Prostate gland (tissue), 2 donors: ENCODE results near the gene CDHR5. TPM values are rescaled to one million over a fixed set of nuclear protein-coding genes. Genes with fewer than 3 reads are reported as not detected.

ENCODE experiments used
- DNase-seq: peaks from one replicate; pipeline ENCODE4 v3.0.0-alpha.2; 2019; ENCODE audit warnings: low spot score
- H3K27ac ChIP-seq, 2 donors: fragments of 200-600 bp; sonication (generic); 2 replicates each; pipeline ENCODE4 v1.5.1; 2017 to 2019
- H3K27me3 ChIP-seq: fragments of 200-600 bp; sonication (generic); replicated peaks from 2 replicates; pipeline ENCODE4 v1.5.1; 2019; ENCODE audit not compliant: insufficient read depth
- H3K36me3 ChIP-seq, 2 donors: fragments of 200-600 bp; sonication (generic); 1 replicate in 1 of 2; 2 replicates in 1 of 2; pipeline versions ENCODE4 v1.5.1 to v1.8.1; 2017 to 2019
- H3K4me1 ChIP-seq: fragments of 200-600 bp; sonication (generic); replicated peaks from 2 replicates; pipeline ENCODE4 v1.5.1; 2019
- H3K4me3 ChIP-seq, 2 donors: fragments of 200-600 bp; sonication (generic); 2 replicates each; pipeline ENCODE4 v1.5.1; 2017 to 2019
- H3K9me3 ChIP-seq: fragments of 200-600 bp; sonication (generic); 2 replicates; pipeline ENCODE4 v1.5.1; 2017
- POLR2A ChIP-seq: fragments of 450-650 bp; IDR thresholded peaks from one replicate; pipeline ENCODE4 v1.6.1; 2016; ENCODE audit warnings: antibody characterized with exemption, mild to moderate bottlenecking
- POLR2AphosphoS5 ChIP-seq: sonication (generic); formaldehyde crosslinking; IDR thresholded peaks from one replicate; pipeline ENCODE4 v1.6.1; 2017; ENCODE audit warnings: antibody characterized with exemption
- WGBS: methylation state at CpG from one replicate; pipeline ENCODE4 v1.1.5; 2018; 5-methylcytosine and 5-hydroxymethylcytosine counted together
- intact Hi-C: fragments of 100-400 bp; cut with DNase I; formaldehyde crosslinking; loops from one replicate; pipeline ENCODE4 v1.14.2; 2022
- total RNA-seq, 2 donors: library from RNA; depleted of rRNA; stranded (reverse); fragments of >200 nt; gene quantifications; one replicate each; pipeline ENCODE4 v1.1.0, GENCODE V29; 2016
- TF ChIP-seq, protein P1 (sequence below), 4 experiments: fragments of 200-600 bp in 2 of 4; fragments of 450-650 bp in 2 of 4; sonication (generic) in 2 of 4; IDR thresholded peaks; 1 replicate in 3 of 4; 2 replicates in 1 of 4; pipeline ENCODE4 v1.5.1; 2016 to 2019; ENCODE audit warnings: antibody characterized with exemption in 4 of 4, mild to moderate bottlenecking in 2 of 4, moderate library complexity in 2 of 4

CDHR5 gene
- total RNA-seq, 2 donors from 2014 or later: 0.34 TPM; not detected in 1

DNA sequence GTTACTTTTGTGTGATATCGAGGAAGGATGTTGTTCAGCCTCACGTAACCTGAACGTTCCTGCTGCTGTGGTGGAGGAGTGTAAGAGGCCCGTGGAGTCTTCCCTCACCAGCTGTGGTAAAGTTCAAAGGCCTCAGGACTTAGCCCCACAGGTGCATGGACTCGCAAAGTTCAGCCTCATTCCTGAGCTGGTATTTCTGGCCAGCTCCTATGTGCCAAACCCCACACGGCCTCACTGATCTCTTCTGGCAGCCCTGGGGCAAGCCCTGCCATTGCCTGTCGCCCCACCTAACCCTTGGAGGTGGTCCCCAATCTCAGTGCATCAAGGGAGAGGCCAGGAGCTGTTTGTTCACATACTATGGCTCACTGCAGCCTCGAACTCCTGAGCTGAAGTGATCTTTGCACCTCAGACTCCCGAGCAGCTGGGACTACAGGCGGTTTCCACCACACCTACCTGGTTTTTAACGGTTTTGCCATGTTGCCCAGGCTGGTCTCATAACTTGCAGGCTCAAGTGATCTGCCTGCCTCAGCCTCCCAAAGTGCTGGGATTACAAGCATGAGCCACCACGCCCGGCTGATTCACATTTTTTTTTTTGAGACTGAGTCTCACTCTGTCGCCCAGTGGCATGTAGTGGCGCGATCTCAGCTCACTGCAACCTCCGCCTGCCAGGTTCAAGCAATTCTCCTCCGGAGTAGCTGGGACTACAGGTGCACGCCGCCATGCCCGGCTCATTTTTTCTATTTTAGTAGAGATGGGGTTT, 46.3 kb downstream of the CDHR5 start:
- Histone ChIP-seq H3K27me3 (no peaks in the 10 kb centered on the region), H3K36me3 (peaks cover 0 to 6% of the 10 kb centered on the region in 2 donors), H3K4me3 (peak overlapping the region in 1 of 2 donors; percentile 59), H3K4me1 (peaks cover 18% of the 10 kb centered on the region), H3K9me3 (no peaks in the 10 kb centered on the region), H3K27ac (no peak overlapping the region)
- intact Hi-C loops: no loop called here
- 61% methylated on average over 21 of the region's 21 CpGs for WGBS
- DNase-seq: no peak
- TF ChIP-seq, protein P1, sequence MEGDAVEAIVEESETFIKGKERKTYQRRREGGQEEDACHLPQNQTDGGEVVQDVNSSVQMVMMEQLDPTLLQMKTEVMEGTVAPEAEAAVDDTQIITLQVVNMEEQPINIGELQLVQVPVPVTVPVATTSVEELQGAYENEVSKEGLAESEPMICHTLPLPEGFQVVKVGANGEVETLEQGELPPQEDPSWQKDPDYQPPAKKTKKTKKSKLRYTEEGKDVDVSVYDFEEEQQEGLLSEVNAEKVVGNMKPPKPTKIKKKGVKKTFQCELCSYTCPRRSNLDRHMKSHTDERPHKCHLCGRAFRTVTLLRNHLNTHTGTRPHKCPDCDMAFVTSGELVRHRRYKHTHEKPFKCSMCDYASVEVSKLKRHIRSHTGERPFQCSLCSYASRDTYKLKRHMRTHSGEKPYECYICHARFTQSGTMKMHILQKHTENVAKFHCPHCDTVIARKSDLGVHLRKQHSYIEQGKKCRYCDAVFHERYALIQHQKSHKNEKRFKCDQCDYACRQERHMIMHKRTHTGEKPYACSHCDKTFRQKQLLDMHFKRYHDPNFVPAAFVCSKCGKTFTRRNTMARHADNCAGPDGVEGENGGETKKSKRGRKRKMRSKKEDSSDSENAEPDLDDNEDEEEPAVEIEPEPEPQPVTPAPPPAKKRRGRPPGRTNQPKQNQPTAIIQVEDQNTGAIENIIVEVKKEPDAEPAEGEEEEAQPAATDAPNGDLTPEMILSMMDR (IDR thresholded peaks at IDR 0.05): no peak
- TF ChIP-seq POLR2AphosphoS5: no peak
- TF ChIP-seq POLR2A: no peak

DNA sequence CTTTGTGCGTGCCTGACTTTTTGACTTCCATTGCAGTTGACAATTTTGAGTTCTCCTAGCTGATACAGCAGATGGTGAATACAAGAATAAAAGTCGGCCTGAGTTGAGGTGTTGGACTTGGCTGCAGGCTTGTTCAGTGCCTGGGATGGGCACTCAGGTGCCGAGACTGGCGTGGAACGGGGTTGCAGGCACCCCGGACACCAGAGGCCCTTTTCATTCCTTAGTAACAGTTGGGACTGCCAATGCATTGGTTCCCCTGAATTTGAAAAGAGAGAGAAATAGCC, 47.2 kb downstream of the CDHR5 start:
- H3K4me1 ChIP-seq: peaks cover 18% of the 10 kb centered on the region
- H3K4me3 ChIP-seq: peak overlapping the region; percentile 59 to 67
- intact Hi-C loops: no loop called here

DNA sequence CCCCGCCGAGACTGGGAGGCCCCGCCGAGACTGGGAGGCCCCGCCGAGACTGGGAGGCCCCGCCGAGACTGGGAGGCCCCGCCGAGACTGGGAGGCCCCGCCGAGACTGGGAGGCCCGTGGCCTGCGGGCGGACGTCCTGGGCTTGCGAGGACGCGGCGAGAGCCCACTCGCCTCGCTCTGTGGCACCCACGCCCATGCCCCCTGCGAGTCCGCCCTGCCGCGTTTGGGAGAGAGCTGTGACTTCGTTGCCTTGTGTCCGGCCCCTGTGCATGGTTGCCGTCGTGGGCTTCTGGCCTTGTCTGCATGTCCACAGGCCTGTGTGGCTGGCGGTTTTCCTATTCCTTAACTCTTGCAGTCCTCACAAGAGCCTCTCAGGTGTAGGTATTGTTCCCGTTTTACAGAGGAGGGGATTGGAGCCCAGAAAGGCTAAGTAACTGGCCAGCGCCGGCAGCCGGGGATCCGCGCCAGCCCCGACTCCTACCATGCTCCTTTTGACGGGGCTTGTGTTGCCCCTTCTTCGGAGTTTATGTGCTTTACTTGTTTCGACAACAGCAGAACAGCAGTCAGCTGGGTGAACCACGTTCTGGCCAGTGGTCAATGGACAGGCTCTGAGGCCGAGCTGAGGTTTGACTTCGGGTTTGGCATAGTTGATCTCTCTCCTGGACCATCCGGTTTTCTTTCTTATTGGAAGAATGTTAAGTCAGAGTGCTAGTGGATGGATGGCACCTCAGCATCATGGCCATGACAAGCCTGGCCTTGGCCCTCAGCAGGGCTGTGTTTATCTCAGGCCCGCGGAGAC, 47.7 kb downstream of the CDHR5 start:
- 3% methylated on average over 32 of the region's 48 CpGs for WGBS
- intact Hi-C loops: no loop called here
- TF ChIP-seq POLR2A (no peak), POLR2AphosphoS5 (no peak)
- peak overlapping the region; percentile 59 to 67 for H3K4me3 ChIP-seq
- peak overlapping the region; percentile 86 to 91 for H3K27ac ChIP-seq
- no peak for DNase-seq
- H3K36me3 ChIP-seq: no peaks in the 10 kb centered on the region
- H3K4me1 ChIP-seq: peaks cover 18% of the 10 kb centered on the region
- H3K9me3 ChIP-seq: no peaks in the 10 kb centered on the region
- H3K27me3 ChIP-seq: no peaks in the 10 kb centered on the region

More for the DNA sequence above, 47.2 kb downstream of the CDHR5 start:
- H3K36me3 ChIP-seq: no peaks in the 10 kb centered on the region
- H3K9me3 ChIP-seq: no peaks in the 10 kb centered on the region
- H3K27me3 ChIP-seq: no peaks in the 10 kb centered on the region
- TF ChIP-seq POLR2AphosphoS5: no peak
- TF ChIP-seq, protein P1 (IDR thresholded peaks at IDR 0.05): no peak
- TF ChIP-seq POLR2A: no peak
- H3K27ac ChIP-seq: no peak overlapping the region
- no peak for DNase-seq
- 43% methylated on average over 6 of the region's 6 CpGs for WGBS

DNA sequence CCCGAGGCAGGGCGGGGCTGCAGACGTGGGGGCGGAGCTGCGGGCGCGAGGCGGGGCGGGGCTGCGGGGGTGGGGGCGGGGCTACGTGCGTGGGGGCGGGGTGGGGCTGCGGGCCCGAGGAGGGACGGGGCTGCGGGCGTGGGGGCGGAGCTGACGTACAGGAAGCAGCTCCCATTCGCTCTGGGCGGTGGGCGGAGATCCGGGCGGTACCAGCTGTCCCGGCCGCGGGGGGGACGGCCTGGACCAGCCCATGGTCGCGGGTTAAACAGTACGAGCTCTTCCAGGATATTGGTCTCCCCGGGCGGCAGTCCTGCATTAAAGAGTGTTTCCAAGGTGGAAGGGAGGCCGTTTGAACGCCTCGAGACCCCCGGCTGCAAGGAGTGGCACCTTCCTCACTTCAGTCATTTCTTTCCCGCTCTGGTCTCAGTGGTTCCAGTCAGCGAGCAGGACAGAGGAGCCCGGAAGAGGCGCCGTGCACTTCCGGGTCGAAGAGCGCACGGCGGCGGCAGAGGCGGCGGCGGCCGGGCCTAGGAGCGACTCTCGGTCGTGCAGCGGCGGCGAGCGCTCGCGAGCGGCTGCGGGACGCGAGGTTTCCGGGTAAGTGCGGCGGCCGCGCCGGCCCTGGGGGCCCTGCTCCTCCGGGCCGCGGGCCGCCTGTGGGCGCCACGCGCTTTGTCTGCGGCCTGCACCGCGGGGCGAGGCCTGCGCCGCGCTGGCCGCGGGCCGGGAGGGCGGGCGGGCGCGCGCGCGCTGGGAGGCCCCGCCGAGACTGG, 48.6 kb downstream of the CDHR5 start, which contains the start of gene PHRF1:
Gene PHRF1, plus strand, starts transcription at position 475 of the 773 bp plus-strand sequence. CDS start 5,043 bp downstream, outside the sequence.
- intact Hi-C loops: no loop called here
- DNase-seq: peak; percentile 94
- Histone ChIP-seq H3K4me1 (peaks cover 18% of the 10 kb centered on the region), H3K27me3 (no peaks in the 10 kb centered on the region), H3K4me3 (peak within 1 kb of the TSS; percentile 67), H3K9me3 (no peaks in the 10 kb centered on the region), H3K36me3 (no peaks in the 10 kb centered on the region), H3K27ac (peak within 1 kb of the TSS; percentile 86 to 91)
- WGBS: 2% methylated on average over 44 of the region's 99 CpGs
- peak; percentile 86 for TF ChIP-seq POLR2AphosphoS5
- peak; percentile 71 for TF ChIP-seq POLR2A
- TF ChIP-seq, protein P1 (IDR thresholded peaks at IDR 0.05): peak in 2 of 4 experiments; percentile 13 to 44
